Measurements from ENCODE around the gene DLG2.

DNA sequence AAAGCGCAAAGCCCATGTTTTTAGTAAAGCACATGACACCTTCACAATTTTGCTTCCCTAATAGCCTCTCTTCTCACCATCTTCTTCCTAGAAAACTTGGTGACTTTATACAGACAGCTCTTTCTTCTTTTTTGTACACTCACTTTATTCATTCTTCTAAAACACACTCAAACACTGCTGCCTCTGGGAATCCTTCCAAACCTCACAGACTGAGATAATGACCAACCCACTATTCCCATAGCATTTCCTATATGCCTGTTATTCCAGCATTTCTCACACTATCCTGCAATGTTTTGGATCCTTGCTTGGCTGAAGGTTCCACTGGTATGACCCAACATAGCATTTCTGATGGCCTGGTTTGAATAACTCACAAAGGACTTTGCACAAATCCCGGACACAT, 1898.9 kb downstream of the DLG2 start:
- no peak for TF ChIP-seq POLR2A (IDR thresholded peaks at IDR 0.05; ENCODE audit: control extremely low read depth in 1 of 2, low read depth in 2 of 2, low read length in 2 of 2)
- TF ChIP-seq, protein P1, sequence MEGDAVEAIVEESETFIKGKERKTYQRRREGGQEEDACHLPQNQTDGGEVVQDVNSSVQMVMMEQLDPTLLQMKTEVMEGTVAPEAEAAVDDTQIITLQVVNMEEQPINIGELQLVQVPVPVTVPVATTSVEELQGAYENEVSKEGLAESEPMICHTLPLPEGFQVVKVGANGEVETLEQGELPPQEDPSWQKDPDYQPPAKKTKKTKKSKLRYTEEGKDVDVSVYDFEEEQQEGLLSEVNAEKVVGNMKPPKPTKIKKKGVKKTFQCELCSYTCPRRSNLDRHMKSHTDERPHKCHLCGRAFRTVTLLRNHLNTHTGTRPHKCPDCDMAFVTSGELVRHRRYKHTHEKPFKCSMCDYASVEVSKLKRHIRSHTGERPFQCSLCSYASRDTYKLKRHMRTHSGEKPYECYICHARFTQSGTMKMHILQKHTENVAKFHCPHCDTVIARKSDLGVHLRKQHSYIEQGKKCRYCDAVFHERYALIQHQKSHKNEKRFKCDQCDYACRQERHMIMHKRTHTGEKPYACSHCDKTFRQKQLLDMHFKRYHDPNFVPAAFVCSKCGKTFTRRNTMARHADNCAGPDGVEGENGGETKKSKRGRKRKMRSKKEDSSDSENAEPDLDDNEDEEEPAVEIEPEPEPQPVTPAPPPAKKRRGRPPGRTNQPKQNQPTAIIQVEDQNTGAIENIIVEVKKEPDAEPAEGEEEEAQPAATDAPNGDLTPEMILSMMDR (IDR thresholded peaks at IDR 0.05; ENCODE audit: control extremely low read depth in 1 of 3, insufficient read depth in 1 of 3, low read depth in 1 of 3, low read length in 3 of 3) = no peak
- TF ChIP-seq GABPA (IDR thresholded peaks at IDR 0.05; ENCODE audit: borderline replicate concordance, insufficient read depth, low read length) = no peak
